Immature natural killer cell (primary cell): ENCODE measurements around the gene RBP4. TPM values are rescaled to one million over a fixed set of nuclear protein-coding genes. Genes with fewer than 3 reads are reported as not detected.

Experiments used
- DNase-seq, 3 donors: peaks; one replicate each; pipeline ENCODE4 v3.0.0; 2022; ENCODE audit warnings: mixed read lengths in 1 of 3
- H3K27ac Mint-ChIP-seq, 6 donors: one replicate each; pipeline ENCODE4 v1.8.0; 2020; ENCODE audit warnings: mixed read lengths in 6 of 6, mild to moderate bottlenecking in 5 of 6, inconsistent platforms in 4 of 6, moderate library complexity in 3 of 6
- H3K27me3 Mint-ChIP-seq, 3 donors: one replicate each; pipeline ENCODE4 v1.8.0; 2020 to 2021; ENCODE audit warnings: low read depth in 3 of 3, mild to moderate bottlenecking in 3 of 3, mixed read lengths in 3 of 3, moderate library complexity in 3 of 3, inconsistent platforms in 1 of 3
- H3K36me3 Mint-ChIP-seq, 3 donors: one replicate each; pipeline ENCODE4 v1.8.0; 2020; ENCODE audit warnings: mixed read lengths in 3 of 3, inconsistent platforms in 2 of 3, mild to moderate bottlenecking in 2 of 3
- H3K4me1 Mint-ChIP-seq, 2 donors: one replicate each; pipeline ENCODE4 v1.8.0; 2020; ENCODE audit warnings: inconsistent platforms in 2 of 2, mild to moderate bottlenecking in 2 of 2, mixed read lengths in 2 of 2, moderate library complexity in 1 of 2
- H3K4me3 Mint-ChIP-seq, 5 donors: one replicate each; pipeline ENCODE4 v1.8.0; 2020; ENCODE audit warnings: mild to moderate bottlenecking in 5 of 5, mixed read lengths in 5 of 5, inconsistent platforms in 3 of 5, moderate library complexity in 3 of 5
- H3K9me3 Mint-ChIP-seq, 6 donors: one replicate each; pipeline ENCODE4 v1.8.0; 2020; ENCODE audit warnings: mild to moderate bottlenecking in 6 of 6, mixed read lengths in 6 of 6, inconsistent platforms in 4 of 6, moderate library complexity in 3 of 6
- polyA plus RNA-seq, 3 donors: library from polyadenylated mRNA; unstranded; fragments of 300-500 nt; fragmentation: Illumina TruSeq; gene quantifications; one replicate each; pipeline ENCODE4 v1.2.3, GENCODE V29; 2021

Gene RBP4
- polyA plus RNA-seq, 3 donors from 2014 or later: not detected

- Mint-ChIP-seq H3K36me3 (no peaks in the 10 kb centered on the region), H3K4me3 (no peak overlapping the region), H3K4me1 (no peaks in the 10 kb centered on the region), H3K27ac (no peak overlapping the region), H3K9me3 (peaks cover 0 to 11% (median 0%) of the 10 kb centered on the region in 6 donors), H3K27me3 (peaks cover 8 to 18% (median 10%) of the 10 kb centered on the region in 3 donors)
- no peak for DNase-seq
Observed at GRCh38 chr10:93603023-93603422, 2.0 kb upstream of the RBP4 start.

GRCh38 chr10:93601774-93602162 is 733 bp upstream of the RBP4 start:
- no peak for DNase-seq
- Mint-ChIP-seq H3K4me1 (no peaks in the 10 kb centered on the region), H3K27ac (no peak overlapping the region), H3K27me3 (peaks cover 7 to 18% (median 10%) of the 10 kb centered on the region in 3 donors), H3K36me3 (no peaks in the 10 kb centered on the region), H3K9me3 (peaks cover 0 to under 1% (median 0%) of the 10 kb centered on the region in 6 donors), H3K4me3 (no peak overlapping the region)

- no peaks in the 10 kb centered on the region for H3K9me3 Mint-ChIP-seq
- no peak overlapping the region for H3K27ac Mint-ChIP-seq
- no peaks in the 10 kb centered on the region for H3K4me1 Mint-ChIP-seq
- no peak overlapping the region for H3K4me3 Mint-ChIP-seq
- DNase-seq: no peak
- H3K36me3 Mint-ChIP-seq: no peaks in the 10 kb centered on the region
- peaks cover 7 to 12% (median 10%) of the 10 kb centered on the region in 3 donors for H3K27me3 Mint-ChIP-seq
Observed at GRCh38 chr10:93600446-93601145, 439 bp downstream of the RBP4 start.

- Mint-ChIP-seq H3K4me1 (no peaks in the 10 kb centered on the region), H3K27me3 (peaks cover 7 to 12% (median 10%) of the 10 kb centered on the region in 3 donors), H3K9me3 (no peaks in the 10 kb centered on the region), H3K36me3 (no peaks in the 10 kb centered on the region), H3K4me3 (no peak overlapping the region), H3K27ac (no peak overlapping the region)
- no peak for DNase-seq
Observed at GRCh38 chr10:93599778-93600177, 1.3 kb downstream of the RBP4 start.

GRCh38 chr10:93599335-93599734 is 1.7 kb downstream of the RBP4 start:
- H3K9me3 Mint-ChIP-seq: no peaks in the 10 kb centered on the region
- H3K27me3 Mint-ChIP-seq: peaks cover 7 to 12% (median 10%) of the 10 kb centered on the region in 3 donors
- H3K36me3 Mint-ChIP-seq: no peaks in the 10 kb centered on the region
- no peak overlapping the region for H3K4me3 Mint-ChIP-seq
- no peak overlapping the region for H3K27ac Mint-ChIP-seq
- H3K4me1 Mint-ChIP-seq: no peaks in the 10 kb centered on the region
- DNase-seq: no peak

GRCh38 chr10:93598157-93598556 is 2.9 kb downstream of the RBP4 start:
- Mint-ChIP-seq H3K4me3 (no peak overlapping the region), H3K27ac (no peak overlapping the region), H3K27me3 (peaks cover 7 to 12% (median 10%) of the 10 kb centered on the region in 3 donors), H3K4me1 (no peaks in the 10 kb centered on the region), H3K9me3 (no peaks in the 10 kb centered on the region), H3K36me3 (no peaks in the 10 kb centered on the region)
- no peak for DNase-seq

- Mint-ChIP-seq H3K27ac (no peak overlapping the region), H3K4me3 (no peak overlapping the region), H3K36me3 (no peaks in the 10 kb centered on the region), H3K27me3 (peaks cover 4 to 7% (median 5%) of the 10 kb centered on the region in 3 donors), H3K4me1 (no peaks in the 10 kb centered on the region), H3K9me3 (no peaks in the 10 kb centered on the region)
- DNase-seq: no peak
Observed at GRCh38 chr10:93597075-93597599, 3.9 kb downstream of the RBP4 start.

GRCh38 chr10:93596539-93596938 is 4.5 kb downstream of the RBP4 start:
- no peak overlapping the region for H3K4me3 Mint-ChIP-seq
- no peaks in the 10 kb centered on the region for H3K4me1 Mint-ChIP-seq
- no peaks in the 10 kb centered on the region for H3K36me3 Mint-ChIP-seq
- no peak overlapping the region for H3K27ac Mint-ChIP-seq
- H3K9me3 Mint-ChIP-seq: no peaks in the 10 kb centered on the region
- peaks cover under 1 to 5% (median 4%) of the 10 kb centered on the region in 3 donors for H3K27me3 Mint-ChIP-seq
- no peak for DNase-seq

GRCh38 chr10:93595378-93596161 is 5.5 kb downstream of the RBP4 start:
- no peaks in the 10 kb centered on the region for H3K4me1 Mint-ChIP-seq
- peaks cover 0 to 6% (median 4%) of the 10 kb centered on the region in 3 donors for H3K27me3 Mint-ChIP-seq
- no peak overlapping the region for H3K27ac Mint-ChIP-seq
- H3K36me3 Mint-ChIP-seq: no peaks in the 10 kb centered on the region
- no peaks in the 10 kb centered on the region for H3K9me3 Mint-ChIP-seq
- H3K4me3 Mint-ChIP-seq: no peak overlapping the region
- no peak for DNase-seq

GRCh38 chr10:93594518-93594917 is 6.5 kb downstream of the RBP4 start:
- H3K27me3 Mint-ChIP-seq: peaks cover 0 to 6% (median 2%) of the 10 kb centered on the region in 3 donors

GRCh38 chr10:93593749-93594148 is 7.3 kb downstream of the RBP4 start:
- H3K9me3 Mint-ChIP-seq: no peaks in the 10 kb centered on the region
- H3K27ac Mint-ChIP-seq: no peak overlapping the region
- H3K27me3 Mint-ChIP-seq: peaks cover 0 to 6% (median 0%) of the 10 kb centered on the region in 3 donors
- no peaks in the 10 kb centered on the region for H3K4me1 Mint-ChIP-seq
- no peak overlapping the region for H3K4me3 Mint-ChIP-seq
- DNase-seq: no peak
- no peaks in the 10 kb centered on the region for H3K36me3 Mint-ChIP-seq

More at GRCh38 chr10:93594518-93594917, 6.5 kb downstream of the RBP4 start:
- no peak overlapping the region for H3K4me3 Mint-ChIP-seq
- H3K36me3 Mint-ChIP-seq: no peaks in the 10 kb centered on the region
- H3K9me3 Mint-ChIP-seq: no peaks in the 10 kb centered on the region
- DNase-seq: no peak
- no peak overlapping the region for H3K27ac Mint-ChIP-seq
- no peaks in the 10 kb centered on the region for H3K4me1 Mint-ChIP-seq

- no peaks in the 10 kb centered on the region for H3K4me1 Mint-ChIP-seq
- H3K27me3 Mint-ChIP-seq: peaks cover 0 to 6% (median 0%) of the 10 kb centered on the region in 3 donors
- H3K4me3 Mint-ChIP-seq: no peak overlapping the region
- DNase-seq: no peak
- no peak overlapping the region for H3K27ac Mint-ChIP-seq
- no peaks in the 10 kb centered on the region for H3K9me3 Mint-ChIP-seq
- H3K36me3 Mint-ChIP-seq: no peaks in the 10 kb centered on the region
Observed at GRCh38 chr10:93593254-93593653, 7.8 kb downstream of the RBP4 start.

GRCh38 chr10:93591065-93591808 is 9.8 kb downstream of the RBP4 start:
- Mint-ChIP-seq H3K4me3 (no peak overlapping the region), H3K36me3 (no peaks in the 10 kb centered on the region), H3K4me1 (no peaks in the 10 kb centered on the region), H3K27me3 (peaks cover 0 to 6% (median 2%) of the 10 kb centered on the region in 3 donors), H3K9me3 (no peaks in the 10 kb centered on the region), H3K27ac (no peak overlapping the region)
- no peak for DNase-seq

- DNase-seq: no peak
- Mint-ChIP-seq H3K4me3 (no peak overlapping the region), H3K4me1 (no peaks in the 10 kb centered on the region), H3K27ac (no peak overlapping the region), H3K9me3 (no peaks in the 10 kb centered on the region), H3K27me3 (peaks cover 0 to 6% (median 2%) of the 10 kb centered on the region in 3 donors), H3K36me3 (no peaks in the 10 kb centered on the region)
Observed at GRCh38 chr10:93590638-93591037, 10.4 kb downstream of the RBP4 start.
